HG02852 (cell line): ENCODE measurements around the gene DNM2.
"Not testable (repeated sequence)": the region's sequence is repeated elsewhere in the genome, so short reads cannot be mapped to it uniquely, and the experiment has no call there.

Experiments
- ATAC-seq: cut with Tn5 transposase; IDR thresholded peaks from one replicate; pipeline ENCODE4 v1.9.1; 2021; ENCODE audit warnings: mild to moderate bottlenecking, moderate library complexity; ENCODE audit not compliant: unreplicated experiment

Gene DNM2

GRCh38 chr19:10751109-10751953, 33.5 kb downstream of the DNM2 start:
- no peak for ATAC-seq

DNA sequence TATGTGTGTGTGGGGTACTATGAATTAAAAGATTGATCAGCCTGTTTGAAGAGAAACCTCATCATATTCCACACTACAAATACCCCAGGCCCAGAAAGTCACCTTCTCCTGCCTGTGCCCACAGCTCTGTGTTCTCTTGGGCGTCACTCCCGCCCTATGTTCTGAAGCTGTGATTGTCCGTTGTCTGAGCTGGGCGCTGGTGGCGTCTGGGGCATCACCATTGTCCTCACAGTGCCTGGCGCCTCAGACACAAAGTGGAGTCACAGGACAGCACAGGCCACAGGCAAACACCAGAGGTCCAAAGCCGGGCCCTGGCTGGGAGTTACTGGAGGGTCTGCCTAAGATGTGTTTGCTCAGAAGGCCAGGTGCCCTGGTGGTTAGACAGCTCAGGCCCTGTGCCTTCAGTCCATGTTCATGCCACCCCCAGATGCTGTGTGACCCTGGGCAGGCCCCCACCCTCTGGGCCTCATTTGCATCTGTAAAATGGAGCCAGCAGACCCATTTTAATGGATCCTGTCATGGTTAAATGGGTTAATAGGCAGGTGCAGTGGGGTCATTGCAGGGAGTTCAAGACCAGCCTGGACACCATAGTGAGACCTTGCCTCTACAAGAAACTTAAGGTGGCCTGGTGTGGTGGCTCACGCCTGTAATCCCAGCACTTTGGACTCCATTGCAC, 34.5 kb downstream of the DNM2 start:
- ATAC-seq: no peak

DNA sequence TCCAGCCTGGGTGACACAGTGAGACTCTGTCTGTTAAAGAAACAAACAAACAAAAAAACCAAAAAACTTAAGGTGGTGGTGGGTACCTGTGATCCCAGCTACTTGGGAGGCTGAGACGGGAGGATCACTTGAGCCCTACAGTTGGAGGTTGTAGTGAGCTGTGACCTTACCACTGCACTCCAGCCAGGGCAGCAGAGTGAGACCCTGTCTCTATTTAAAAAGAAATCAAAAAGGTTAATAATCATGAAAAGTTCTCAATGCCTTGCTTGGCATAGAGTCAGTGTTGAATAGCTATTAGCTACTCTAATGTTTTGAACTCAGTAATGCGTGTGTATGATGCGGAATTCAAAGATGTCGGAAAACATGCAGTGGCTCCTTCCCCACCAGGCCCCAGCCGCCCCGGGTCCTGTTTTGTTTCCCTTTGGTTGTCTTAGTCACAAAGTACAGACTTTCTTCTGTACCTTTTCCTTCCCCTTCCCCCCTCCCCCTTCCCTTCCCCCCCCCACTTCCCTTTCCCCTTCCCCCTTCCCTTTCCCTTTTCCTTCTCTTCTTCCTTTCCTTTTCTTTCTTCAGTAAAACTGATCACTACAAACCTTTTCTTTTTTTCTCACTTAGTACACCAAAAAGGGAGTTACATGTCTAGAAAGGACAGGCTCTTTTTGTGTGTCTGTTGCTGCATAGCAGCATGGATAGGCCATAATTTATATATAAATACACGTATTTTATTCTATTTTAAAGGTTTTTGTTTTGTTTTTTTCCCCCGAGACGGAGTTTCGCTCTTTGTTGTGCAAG, 35.2 kb downstream of the DNM2 start:
- ATAC-seq: no peak

GRCh38 chr19:10756371-10756770, 38.5 kb downstream of the DNM2 start:
- no peak for ATAC-seq

DNA sequence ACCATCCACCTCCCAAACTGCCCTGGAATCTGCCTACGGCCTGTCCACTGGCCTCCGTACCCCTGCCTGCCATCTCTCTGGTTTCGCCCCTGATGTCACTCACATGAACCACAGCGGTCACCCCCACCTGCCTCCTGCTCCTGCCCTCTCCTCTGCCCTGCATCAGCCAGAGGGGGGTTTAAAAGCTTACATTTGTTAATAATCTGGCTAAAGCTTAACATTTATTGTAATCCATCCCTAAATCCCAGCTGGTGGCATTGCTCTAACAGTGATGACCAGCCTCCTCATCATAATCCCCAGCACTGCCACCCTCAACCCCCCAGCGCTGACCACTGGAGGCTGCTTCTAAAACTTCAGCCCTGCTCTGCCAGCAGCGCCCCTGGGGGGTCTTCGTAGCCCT, 38.9 kb downstream of the DNM2 start:
- no peak for ATAC-seq

DNA sequence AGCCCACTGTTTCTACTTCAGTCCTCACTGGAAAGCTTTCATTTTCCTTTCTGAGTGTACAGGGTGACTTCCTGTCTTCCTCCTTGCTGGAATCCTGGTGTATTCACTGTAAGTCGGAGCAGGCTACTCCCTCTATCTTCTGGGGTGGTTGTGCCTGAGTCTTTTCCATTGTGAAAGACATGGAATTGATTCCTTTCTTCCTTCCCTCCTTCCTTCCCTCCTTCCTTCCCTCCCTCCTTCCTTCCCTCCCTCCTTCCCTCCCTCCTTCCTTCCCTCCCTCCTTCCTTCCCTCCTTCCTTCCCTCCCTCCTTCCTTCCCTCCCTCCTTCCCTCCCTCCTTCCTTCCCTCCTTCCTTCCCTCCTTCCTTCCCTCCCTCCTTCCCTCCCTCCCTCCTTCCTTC, 40.2 kb downstream of the DNM2 start:
- ATAC-seq: not testable (repeated sequence)

DNA sequence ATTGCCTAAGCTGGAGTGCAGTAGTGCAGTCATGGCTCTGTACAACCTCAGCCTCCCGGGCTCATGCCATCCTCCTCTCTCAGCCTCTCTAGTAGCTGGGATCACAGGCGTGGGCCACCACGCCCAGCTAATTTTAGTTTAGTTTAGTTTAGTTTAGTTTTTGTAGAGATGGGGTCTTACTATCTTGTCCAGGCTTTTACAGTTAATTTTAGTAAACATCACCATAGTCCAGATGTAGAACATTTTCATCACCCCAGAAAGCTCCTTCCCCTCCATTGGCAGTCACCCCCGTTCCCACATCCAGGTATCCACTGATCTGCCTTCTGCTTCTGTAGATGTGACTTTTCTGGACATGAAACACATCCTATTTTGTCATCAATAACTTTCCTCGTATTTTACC, 41.1 kb downstream of the DNM2 start:
- ATAC-seq: no peak

GRCh38 chr19:10760273-10760944, 42.5 kb downstream of the DNM2 start:
- no peak for ATAC-seq

GRCh38 chr19:10761443-10762250, 43.8 kb downstream of the DNM2 start:
- ATAC-seq: no peak

DNA sequence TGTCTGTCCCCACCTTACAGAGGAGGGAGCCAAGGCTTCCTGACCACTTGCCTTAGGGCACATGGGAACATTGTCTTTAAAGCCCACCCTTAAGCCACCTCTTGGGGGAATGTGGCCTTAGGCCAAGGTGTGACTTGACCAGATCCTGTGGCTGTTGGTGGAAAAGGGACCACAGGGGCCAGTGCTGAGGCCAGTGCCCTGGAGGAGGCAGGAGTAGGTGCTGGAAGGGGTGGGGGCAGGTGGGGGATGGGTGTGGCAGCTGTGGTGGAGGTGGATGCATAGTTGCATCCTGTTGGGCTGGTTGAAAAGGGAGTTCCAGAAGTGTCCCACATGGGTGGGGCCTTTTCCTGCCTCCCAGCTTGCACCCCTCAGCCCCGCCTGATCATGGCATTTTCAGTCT, 44.8 kb downstream of the DNM2 start:
- no peak for ATAC-seq

DNA sequence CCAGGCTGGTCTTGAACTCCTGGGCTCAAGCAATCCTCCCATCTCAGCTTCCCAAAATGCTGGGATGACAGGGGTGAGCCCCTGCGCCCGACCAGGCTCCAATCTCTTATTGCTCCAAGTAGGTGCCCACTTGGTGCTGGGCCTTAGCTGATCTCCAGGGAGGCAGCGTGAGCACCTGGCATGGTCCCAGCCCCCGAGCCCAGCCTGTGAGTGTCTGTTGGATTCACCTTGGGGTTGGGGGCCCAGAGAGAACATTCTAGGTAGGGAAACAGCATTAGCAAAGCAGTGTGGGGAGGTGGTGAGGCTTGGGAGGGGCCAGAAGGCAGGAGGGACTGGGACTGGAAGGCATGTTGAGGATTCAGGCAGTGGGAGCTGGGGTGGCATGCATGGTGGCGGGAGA, 45.5 kb downstream of the DNM2 start:
- no peak for ATAC-seq

GRCh38 chr19:10763828-10764339, 46.0 kb downstream of the DNM2 start:
- ATAC-seq: no peak

DNA sequence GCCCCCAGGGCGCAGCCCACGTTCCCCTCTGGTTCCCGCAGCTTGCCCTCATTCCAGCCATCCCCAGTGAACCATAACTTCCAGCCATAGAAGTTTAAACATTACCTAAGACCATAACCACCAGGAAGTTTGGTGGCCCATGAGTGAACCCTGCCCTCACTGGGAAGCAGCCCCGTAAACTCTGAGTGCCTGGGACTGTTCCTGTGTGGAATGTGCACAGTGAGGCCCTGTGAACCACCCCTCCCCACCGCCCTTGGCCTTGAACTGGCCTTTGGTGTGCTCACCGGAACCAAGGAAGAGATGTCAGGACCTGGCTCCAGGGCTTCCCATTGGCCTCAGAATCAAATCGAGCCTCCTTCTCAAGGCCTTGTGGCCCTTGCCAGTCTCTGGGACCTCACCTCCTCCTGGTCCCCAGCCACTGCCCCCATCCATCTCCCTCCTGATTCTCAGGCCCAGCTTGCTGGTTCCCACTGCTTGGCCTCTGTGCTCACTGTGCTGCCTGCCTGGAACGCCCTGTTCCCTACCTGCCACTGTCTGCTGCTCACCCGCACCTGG, 46.5 kb downstream of the DNM2 start:
- ATAC-seq: no peak

- no peak for ATAC-seq
These were observed 48.3 kb downstream of the DNM2 start for GRCh38 chr19:10766049-10766623.

GRCh38 chr19:10766671-10767201, 48.9 kb downstream of the DNM2 start:
- no peak for ATAC-seq

DNA sequence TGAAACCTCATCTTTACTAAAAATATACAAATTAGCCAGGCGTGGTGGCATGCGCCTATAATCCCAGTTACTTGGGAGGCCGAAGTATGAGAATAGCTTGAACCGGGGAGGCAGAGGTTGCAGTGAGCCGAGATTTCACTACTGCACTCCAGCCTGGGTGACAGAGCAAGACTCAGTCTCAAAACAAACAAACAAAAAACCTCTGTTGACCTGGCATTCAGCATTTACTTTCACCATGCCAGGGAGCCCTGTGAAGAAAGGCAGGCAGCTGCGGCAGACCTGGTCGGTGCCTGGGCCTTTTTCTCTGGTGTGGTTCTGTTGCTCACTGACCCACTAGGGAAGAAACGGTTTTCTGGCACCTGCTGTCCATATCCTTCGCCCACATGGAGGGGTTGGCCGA, 49.8 kb downstream of the DNM2 start:
- ATAC-seq: no peak

DNA sequence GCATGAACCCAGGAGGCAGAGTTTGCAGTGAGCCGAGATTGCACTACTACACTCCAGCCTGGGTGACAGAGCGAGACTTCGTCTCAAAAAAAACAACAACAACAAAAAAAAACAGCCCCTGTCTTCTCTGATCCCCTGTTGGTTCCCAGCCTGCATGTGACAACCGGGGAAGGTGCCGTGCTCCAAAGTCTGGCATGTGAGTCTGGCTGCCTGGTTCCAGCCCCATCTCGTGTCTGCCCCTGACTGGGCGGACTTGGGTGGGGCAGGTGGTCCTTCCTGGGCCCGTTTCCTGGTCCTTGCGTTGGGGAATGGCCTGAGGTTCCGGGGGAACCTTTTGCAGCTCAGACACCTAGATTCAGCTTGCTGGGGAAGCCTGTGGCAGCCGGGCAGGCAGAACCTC, 50.5 kb downstream of the DNM2 start:
- ATAC-seq: no peak

GRCh38 chr19:10768936-10769335, 51.1 kb downstream of the DNM2 start:
- ATAC-seq: no peak
